ENCODE data around the gene SORCS2. TPM values are rescaled to one million over a fixed set of nuclear protein-coding genes. Genes with fewer than 3 reads are reported as not detected.

SORCS2 gene
- total RNA-seq, 1 donor from 2014 or later = 3.0 TPM

DNA sequence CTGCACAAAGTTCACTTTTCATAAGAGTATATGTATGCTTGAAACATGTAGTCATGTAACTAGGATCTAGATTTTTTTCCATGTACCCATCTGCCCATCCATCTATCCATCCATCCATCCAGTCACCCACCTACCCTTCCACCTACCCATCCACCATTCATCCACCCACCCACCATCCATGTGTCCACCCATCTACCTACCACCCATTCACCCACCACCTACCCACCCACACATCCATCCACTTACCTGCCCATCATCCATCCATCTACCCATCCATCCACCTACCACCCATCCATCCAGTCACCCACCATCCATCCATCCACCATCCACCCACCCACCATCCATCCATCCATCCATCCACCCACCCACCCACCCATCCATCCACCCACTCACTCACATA is 364.2 kb downstream of the SORCS2 start:
- Mint-ChIP-seq H3K27ac (ENCODE audit: unreplicated experiment) (no peak overlapping the region), H3K36me3 (ENCODE audit: unreplicated experiment) (peaks cover 2% of the 10 kb centered on the region), H3K4me3 (ENCODE audit: unreplicated experiment) (no peak overlapping the region), H3K27me3 (ENCODE audit: unreplicated experiment) (no peaks in the 10 kb centered on the region), H3K9me3 (ENCODE audit: unreplicated experiment) (peaks cover 34% of the 10 kb centered on the region), H3K4me1 (ENCODE audit: unreplicated experiment) (no peaks in the 10 kb centered on the region)
- no peak for DNase-seq (ENCODE audit: extremely low spot score, unreplicated experiment)
- TF ChIP-seq, protein P1, sequence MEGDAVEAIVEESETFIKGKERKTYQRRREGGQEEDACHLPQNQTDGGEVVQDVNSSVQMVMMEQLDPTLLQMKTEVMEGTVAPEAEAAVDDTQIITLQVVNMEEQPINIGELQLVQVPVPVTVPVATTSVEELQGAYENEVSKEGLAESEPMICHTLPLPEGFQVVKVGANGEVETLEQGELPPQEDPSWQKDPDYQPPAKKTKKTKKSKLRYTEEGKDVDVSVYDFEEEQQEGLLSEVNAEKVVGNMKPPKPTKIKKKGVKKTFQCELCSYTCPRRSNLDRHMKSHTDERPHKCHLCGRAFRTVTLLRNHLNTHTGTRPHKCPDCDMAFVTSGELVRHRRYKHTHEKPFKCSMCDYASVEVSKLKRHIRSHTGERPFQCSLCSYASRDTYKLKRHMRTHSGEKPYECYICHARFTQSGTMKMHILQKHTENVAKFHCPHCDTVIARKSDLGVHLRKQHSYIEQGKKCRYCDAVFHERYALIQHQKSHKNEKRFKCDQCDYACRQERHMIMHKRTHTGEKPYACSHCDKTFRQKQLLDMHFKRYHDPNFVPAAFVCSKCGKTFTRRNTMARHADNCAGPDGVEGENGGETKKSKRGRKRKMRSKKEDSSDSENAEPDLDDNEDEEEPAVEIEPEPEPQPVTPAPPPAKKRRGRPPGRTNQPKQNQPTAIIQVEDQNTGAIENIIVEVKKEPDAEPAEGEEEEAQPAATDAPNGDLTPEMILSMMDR (IDR thresholded peaks at IDR 0.05) = no peak

DNA sequence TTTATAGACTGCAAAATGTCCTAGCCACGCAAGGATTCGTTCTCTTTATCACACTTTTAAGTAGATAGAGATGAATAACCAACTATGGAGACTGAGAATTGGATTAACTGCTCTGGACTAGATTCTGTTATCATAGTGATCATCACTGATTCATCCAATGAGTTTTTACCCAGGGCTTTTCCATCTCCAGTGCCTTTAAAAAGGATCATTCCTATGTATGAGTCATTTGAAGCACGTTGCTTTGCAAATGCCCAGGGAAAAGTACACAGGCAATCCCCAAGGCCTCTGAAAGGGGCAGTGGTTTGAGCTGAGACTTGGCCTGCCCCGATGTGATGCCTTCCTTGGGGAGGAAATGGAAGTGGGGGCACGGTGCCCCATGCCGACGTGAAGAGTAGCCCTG is 365.1 kb downstream of the SORCS2 start:
- Mint-ChIP-seq H3K4me3 (ENCODE audit: unreplicated experiment) (no peak overlapping the region), H3K27ac (ENCODE audit: unreplicated experiment) (no peak overlapping the region), H3K4me1 (ENCODE audit: unreplicated experiment) (no peaks in the 10 kb centered on the region), H3K9me3 (ENCODE audit: unreplicated experiment) (peaks cover 34% of the 10 kb centered on the region), H3K36me3 (ENCODE audit: unreplicated experiment) (peaks cover 2% of the 10 kb centered on the region), H3K27me3 (ENCODE audit: unreplicated experiment) (no peaks in the 10 kb centered on the region)
- DNase-seq (ENCODE audit: extremely low spot score, unreplicated experiment) = no peak
- TF ChIP-seq, protein P1 (IDR thresholded peaks at IDR 0.05) = no peak

DNA sequence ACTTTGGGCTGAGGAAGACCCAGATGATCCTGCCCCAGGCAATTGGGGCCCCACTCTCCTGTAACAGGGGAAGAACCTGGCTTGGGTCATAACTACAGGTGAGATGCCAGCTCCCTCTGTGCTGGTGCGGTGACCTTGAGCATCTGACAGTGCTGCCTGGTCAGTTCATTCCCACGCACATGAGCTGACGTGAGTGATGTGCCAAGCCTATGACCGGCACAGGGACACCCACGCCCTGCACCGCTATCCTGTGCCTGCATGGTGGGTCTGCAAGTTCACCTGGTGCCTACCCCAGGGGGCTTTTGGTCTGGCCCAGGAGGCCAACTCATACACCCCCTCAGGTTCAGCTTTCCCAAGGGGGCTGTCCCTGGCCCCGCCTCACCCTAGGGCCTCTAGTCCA is 366.1 kb downstream of the SORCS2 start:
- TF ChIP-seq, protein P1 (IDR thresholded peaks at IDR 0.05) = no peak
- no peak overlapping the region for H3K4me3 Mint-ChIP-seq (ENCODE audit: unreplicated experiment)

DNA sequence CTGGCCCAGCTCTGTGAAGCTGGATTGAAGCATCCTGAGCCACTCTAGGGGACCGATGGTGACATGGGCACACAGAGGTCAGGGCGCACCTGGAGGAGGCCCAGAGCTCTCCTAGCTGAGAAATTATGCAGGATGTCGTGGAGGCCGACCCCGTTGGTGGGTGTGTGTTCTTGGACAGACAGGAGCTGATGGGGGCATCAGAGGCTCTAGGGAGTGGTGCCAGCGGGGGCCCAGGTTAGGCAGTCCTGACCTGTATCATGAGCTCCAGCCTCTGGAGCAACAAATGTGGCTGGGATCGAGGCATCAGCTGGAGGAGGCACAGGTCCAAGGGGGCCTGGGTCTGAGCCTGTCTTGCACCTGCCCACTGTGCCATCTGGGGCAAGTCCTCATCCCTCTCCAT is 367.0 kb downstream of the SORCS2 start:
- no peaks in the 10 kb centered on the region for H3K36me3 Mint-ChIP-seq (ENCODE audit: unreplicated experiment)
- H3K9me3 Mint-ChIP-seq (ENCODE audit: unreplicated experiment) = peaks cover 16% of the 10 kb centered on the region
- H3K4me3 Mint-ChIP-seq (ENCODE audit: unreplicated experiment) = no peak overlapping the region
- H3K4me1 Mint-ChIP-seq (ENCODE audit: unreplicated experiment) = no peaks in the 10 kb centered on the region
- no peak overlapping the region for H3K27ac Mint-ChIP-seq (ENCODE audit: unreplicated experiment)
- TF ChIP-seq, protein P1 (IDR thresholded peaks at IDR 0.05) = no peak
- DNase-seq (ENCODE audit: extremely low spot score, unreplicated experiment) = no peak
- H3K27me3 Mint-ChIP-seq (ENCODE audit: unreplicated experiment) = no peaks in the 10 kb centered on the region

More for the DNA sequence above, 366.1 kb downstream of the SORCS2 start:
- H3K27ac Mint-ChIP-seq (ENCODE audit: unreplicated experiment) = no peak overlapping the region
- no peaks in the 10 kb centered on the region for H3K4me1 Mint-ChIP-seq (ENCODE audit: unreplicated experiment)
- no peak for DNase-seq (ENCODE audit: extremely low spot score, unreplicated experiment)
- no peaks in the 10 kb centered on the region for H3K27me3 Mint-ChIP-seq (ENCODE audit: unreplicated experiment)
- H3K36me3 Mint-ChIP-seq (ENCODE audit: unreplicated experiment) = no peaks in the 10 kb centered on the region
- H3K9me3 Mint-ChIP-seq (ENCODE audit: unreplicated experiment) = peaks cover 25% of the 10 kb centered on the region

DNA sequence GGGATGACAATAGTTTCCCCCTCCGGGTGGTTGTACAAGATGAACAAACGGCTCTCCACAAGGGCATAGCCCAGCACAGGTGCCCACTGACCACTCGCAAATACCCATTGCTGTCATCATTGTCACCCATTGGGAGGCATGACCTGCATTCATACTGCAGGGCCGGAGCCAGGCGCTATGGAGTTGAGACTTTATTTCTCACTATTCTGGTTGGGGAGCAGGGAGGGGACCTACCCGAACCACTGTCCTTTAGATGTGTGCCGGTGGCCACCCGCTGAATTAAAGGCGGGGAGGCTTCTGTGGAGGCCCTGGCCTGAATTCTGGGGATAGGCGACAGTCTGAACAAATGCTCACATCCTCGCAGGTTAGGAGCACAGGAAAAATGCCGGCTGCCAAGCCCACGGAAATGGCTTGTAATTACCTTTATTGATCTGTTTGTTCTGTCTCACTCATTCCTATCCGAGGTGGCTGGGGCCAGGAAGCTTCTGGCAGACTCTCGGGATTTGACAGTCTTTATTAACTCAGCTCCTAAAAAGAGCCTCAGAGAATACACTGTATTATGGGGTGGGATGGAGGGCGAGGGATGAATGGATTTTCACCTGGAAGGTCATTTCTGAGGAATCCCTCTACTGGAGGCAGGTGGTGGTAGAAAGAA is 367.5 kb downstream of the SORCS2 start:
- Mint-ChIP-seq H3K9me3 (ENCODE audit: unreplicated experiment) (peaks cover 12% of the 10 kb centered on the region), H3K4me1 (ENCODE audit: unreplicated experiment) (no peaks in the 10 kb centered on the region), H3K4me3 (ENCODE audit: unreplicated experiment) (no peak overlapping the region), H3K27me3 (ENCODE audit: unreplicated experiment) (no peaks in the 10 kb centered on the region), H3K27ac (ENCODE audit: unreplicated experiment) (no peak overlapping the region), H3K36me3 (ENCODE audit: unreplicated experiment) (no peaks in the 10 kb centered on the region)
- TF ChIP-seq, protein P1 (IDR thresholded peaks at IDR 0.05) = no peak
- no peak for DNase-seq (ENCODE audit: extremely low spot score, unreplicated experiment)
